Measurements from ENCODE around the gene ARL2.

ARL2 gene

GRCh38 chr11:65067446-65067845 is 53.5 kb downstream of the ARL2 start:
- Histone ChIP-seq H3K27ac (ENCODE audit: low read depth, low read length, poor library complexity, severe bottlenecking) (no peak overlapping the region), H3K79me2 (ENCODE audit: insufficient read depth, low read length) (no peaks in the 10 kb centered on the region), H3K9ac (ENCODE audit: low read length) (no peak overlapping the region), H3K9me2 (ENCODE audit: low read depth, low read length) (no peaks in the 10 kb centered on the region), H4K20me1 (ENCODE audit: insufficient read depth, low read length) (no peaks in the 10 kb centered on the region), H3K27me3 (ENCODE audit: insufficient read depth, low read length) (no peaks in the 10 kb centered on the region), H3K4me2 (ENCODE audit: low read length) (no peak overlapping the region), H3F3A (ENCODE audit: insufficient read depth, low read length) (no peaks in the 10 kb centered on the region), H2AFZ (ENCODE audit: low read length) (no peak overlapping the region), H3K9me3 (ENCODE audit: low read length) (no peaks in the 10 kb centered on the region), H3K4me1 (ENCODE audit: insufficient read depth, low read length, severe bottlenecking) (peaks cover 10% of the 10 kb centered on the region), H3K36me3 (ENCODE audit: insufficient read depth, low read length) (no peaks in the 10 kb centered on the region; the same call in 1 of the 2 replicates), H3K4me3 (ENCODE audit: low read depth, low read length, poor library complexity, severe bottlenecking) (no peak overlapping the region)
- no peak for TF ChIP-seq CTCF (IDR thresholded peaks at IDR 0.05; ENCODE audit: low read length)

DNA sequence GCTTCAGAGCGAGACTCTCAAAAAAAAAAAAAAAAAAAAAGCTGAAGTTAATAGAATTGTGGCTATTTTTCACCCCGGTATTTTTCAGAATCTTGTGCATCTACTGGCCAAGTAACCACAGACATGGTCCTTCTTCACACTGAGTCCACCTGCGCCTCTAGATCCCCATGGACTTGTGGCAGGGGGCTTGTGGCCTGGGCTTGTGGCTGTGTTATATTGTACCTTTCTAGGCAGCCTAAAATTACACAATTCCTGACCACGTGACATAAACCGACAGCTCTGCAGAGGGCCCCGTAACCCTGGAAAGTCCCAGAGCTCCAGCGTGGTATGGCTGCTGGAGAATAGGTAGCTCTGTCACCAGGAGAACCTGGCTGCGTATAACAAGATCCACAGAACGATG is 55.3 kb downstream of the ARL2 start:
- Histone ChIP-seq H3K27me3 (ENCODE audit: insufficient read depth, low read length) (no peaks in the 10 kb centered on the region), H4K20me1 (ENCODE audit: insufficient read depth, low read length) (no peaks in the 10 kb centered on the region), H3K9ac (ENCODE audit: low read length) (no peak overlapping the region)

More for the DNA sequence above, 55.3 kb downstream of the ARL2 start:
- no peak overlapping the region for H3K4me3 ChIP-seq (ENCODE audit: low read depth, low read length, poor library complexity, severe bottlenecking)
- no peak overlapping the region for H3K27ac ChIP-seq (ENCODE audit: low read depth, low read length, poor library complexity, severe bottlenecking)
- no peaks in the 10 kb centered on the region for H3F3A ChIP-seq (ENCODE audit: insufficient read depth, low read length)
- H3K9me3 ChIP-seq (ENCODE audit: low read length): no peaks in the 10 kb centered on the region
- no peaks in the 10 kb centered on the region for H3K79me2 ChIP-seq (ENCODE audit: insufficient read depth, low read length)
- H3K36me3 ChIP-seq (ENCODE audit: insufficient read depth, low read length): no peaks in the 10 kb centered on the region; the same call in 1 of the 2 replicates
- H2AFZ ChIP-seq (ENCODE audit: low read length): no peak overlapping the region
- H3K4me1 ChIP-seq (ENCODE audit: insufficient read depth, low read length, severe bottlenecking): peaks cover 13% of the 10 kb centered on the region
- H3K4me2 ChIP-seq (ENCODE audit: low read length): no peak overlapping the region
- TF ChIP-seq CTCF (IDR thresholded peaks at IDR 0.05; ENCODE audit: low read length) (no peak), EZH2 (IDR thresholded peaks at IDR 0.05; ENCODE audit: borderline replicate concordance, low read length) (no peak)
- H3K9me2 ChIP-seq (ENCODE audit: low read depth, low read length): no peaks in the 10 kb centered on the region
